Measurements from ENCODE around the gene PTPRK. TPM values are rescaled to one million over a fixed set of nuclear protein-coding genes. Genes with fewer than 3 reads are reported as not detected.

The PTPRK gene
- total and polyA plus RNA-seq, 10 of the 15 experiments (the other 5 are each of a cell fraction or from before 2014, with no cell fraction given): 0.23 to 1.9 (median 0.55) TPM

GRCh38 chr6:128327890-128328289 lies 192.5 kb downstream of the PTPRK start:
- FAIRE-seq (peak; percentile 62), ATAC-seq (peak; percentile 97), DNase-seq (ENCODE audit: low read depth, low spot score) (no peak)
- ChIA-PET SMC1A (ENCODE audit: uncharacterized antibody, unreplicated experiment) (interaction anchor here (0.6 to 1.3 kb wide), 8 partner anchors 12 to 609 kb away, joined by 3 to 24 read pairs (median 3); no protein-coding TSS in a partner anchor), CTCF (interaction anchor here (0.6 to 1.4 kb wide), 13 partner anchors 12 to 593 kb away, joined by 3 to 32 read pairs (median 4); no protein-coding TSS in a partner anchor), POLR2A (no interaction called here), RAD21 (ENCODE audit: unreplicated experiment) (interaction anchor here (0.7 to 3.5 kb wide), 3 partner anchors 105 to 591 kb away, joined by 3 to 41 read pairs (median 15); no protein-coding TSS in a partner anchor)
- no peaks in the 10 kb centered on the region for H3K36me3 ChIP-seq (ENCODE audit: control insufficient read depth in 2 of 2, insufficient read depth in 2 of 2, low read length in 1 of 2)
- in situ Hi-C loops (cut with MboI) (loop anchor here (5.0 kb wide), 1 partner anchor 591 kb away; no protein-coding TSS in a partner anchor), intact Hi-C loops (cut with micrococcal nuclease; ENCODE audit: unreplicated experiment) (loop anchor here (1.0 kb wide), 2 partner anchors 473 to 591 kb away; no protein-coding TSS in a partner anchor)
- H3K4me3 ChIP-seq: no peak overlapping the region
- H3K9ac ChIP-seq (ENCODE audit: control insufficient read depth, insufficient read depth, low read length): no peak overlapping the region
- H3K4me1 ChIP-seq (ENCODE audit: control insufficient read depth, insufficient read depth, low read length): no peaks in the 10 kb centered on the region
- H3K4me2 ChIP-seq (ENCODE audit: control insufficient read depth, insufficient read depth): no peak overlapping the region
- H3K79me2 ChIP-seq (ENCODE audit: control insufficient read depth, insufficient read depth, low read length): no peaks in the 10 kb centered on the region
- H3K27me3 ChIP-seq (replicated peaks in 1 of 2; ENCODE audit: control insufficient read depth in 2 of 2, insufficient read depth in 2 of 2, low read length in 1 of 2): no peaks in the 10 kb centered on the region
- no peaks in the 10 kb centered on the region for H4K20me1 ChIP-seq (ENCODE audit: control insufficient read depth, insufficient read depth)
- no peak overlapping the region for H3K27ac ChIP-seq (ENCODE audit: control insufficient read depth, insufficient read depth)
- TF ChIP-seq CTCF (IDR thresholded peaks at IDR 0.05 in 2 of 3, conservative IDR thresholded peaks at IDR 0.05 in 1 of 3; ENCODE audit: control insufficient read depth in 2 of 3, extremely low read depth in 1 of 3, insufficient read depth in 1 of 3, low read depth in 3 of 3, low read length in 3 of 3): peak; percentile 61 to 74 (median 70)
- no peak for TF ChIP-seq YBX1 (IDR thresholded peaks at IDR 0.05)
- TF ChIP-seq RAD21 (IDR thresholded peaks at IDR 0.05; ENCODE audit: insufficient read depth, low read depth, low read length): peak; percentile 77
- TF ChIP-seq HCFC1 (IDR thresholded peaks at IDR 0.05; ENCODE audit: low read length): no peak
- TF ChIP-seq LARP7 (IDR thresholded peaks at IDR 0.05): no peak
- no peak for TF ChIP-seq CREM (IDR thresholded peaks at IDR 0.05; ENCODE audit: low read depth)
- TF ChIP-seq SMC3 (IDR thresholded peaks at IDR 0.05; ENCODE audit: borderline replicate concordance, low read length): peak; percentile 63; the same call in 1 of the 2 replicates
- no peak for TF ChIP-seq NFIC (IDR thresholded peaks at IDR 0.05; ENCODE audit: low read depth, low read length)
- TF ChIP-seq ZNF217 (IDR thresholded peaks at IDR 0.05): no peak
- no peak overlapping the region for H2AFZ ChIP-seq (ENCODE audit: control insufficient read depth, low read depth, low read length)
- 30% methylated on average over 3 of the region's 3 CpGs for WGBS (ENCODE audit: insufficient coverage, insufficient replicate concordance, low lambda C conversion rate, missing lambda C conversion rate)
- BruUV-seq (replicated peaks): no TSS peak
- H3K9me3 ChIP-seq (replicated peaks; ENCODE audit: control insufficient read depth, insufficient read depth, low read length): no peaks in the 10 kb centered on the region

Data from GM12878 (cell line).